Inflammatory macrophage (primary cell): ENCODE data around the gene DNAH2.

Experiments used
- DNase-seq, 2 donors: peaks; one replicate each; pipeline ENCODE4 v3.0.0-alpha.2; 2020 to 2022

DNAH2 gene

DNA sequence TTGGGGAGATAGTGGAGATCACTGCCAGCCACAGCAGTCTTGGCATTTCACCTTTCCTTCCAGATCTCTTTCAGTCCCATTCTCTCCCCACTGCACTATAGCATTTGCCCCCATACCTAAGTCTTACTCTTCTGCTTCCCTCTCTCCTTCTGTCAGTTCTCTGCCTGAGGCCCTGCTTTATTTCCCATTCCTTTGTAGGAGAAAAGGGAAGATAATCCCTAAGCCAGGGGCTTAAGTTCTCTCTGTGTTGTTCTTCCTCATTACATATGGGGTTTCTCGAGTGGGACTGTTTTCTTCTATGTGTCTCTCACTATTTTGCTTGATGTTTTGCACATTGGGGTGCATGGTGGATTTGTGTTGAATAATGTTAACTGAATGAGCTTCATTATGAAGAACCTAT lies 122.9 kb downstream of the DNAH2 start:
- no peak for DNase-seq

DNA sequence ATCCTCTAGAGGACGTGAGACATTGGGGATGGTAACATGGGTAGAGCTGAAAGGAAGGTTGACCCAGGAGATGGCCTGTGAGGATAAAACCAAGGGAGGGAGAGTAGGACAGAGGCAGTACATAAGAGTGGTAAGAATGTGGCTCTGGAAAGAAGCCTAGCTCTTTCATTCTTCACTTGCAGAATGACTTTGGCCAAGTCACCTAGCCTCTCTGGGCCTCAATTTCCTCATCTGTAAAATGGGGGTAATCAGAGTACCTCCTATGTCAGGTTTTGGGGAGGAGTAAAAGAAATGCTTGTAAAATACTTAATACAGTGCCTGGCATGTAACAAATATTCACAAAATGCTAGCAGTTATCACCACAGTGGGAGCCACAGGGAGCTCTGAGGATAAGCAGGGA lies 123.3 kb downstream of the DNAH2 start:
- no peak for DNase-seq

DNA sequence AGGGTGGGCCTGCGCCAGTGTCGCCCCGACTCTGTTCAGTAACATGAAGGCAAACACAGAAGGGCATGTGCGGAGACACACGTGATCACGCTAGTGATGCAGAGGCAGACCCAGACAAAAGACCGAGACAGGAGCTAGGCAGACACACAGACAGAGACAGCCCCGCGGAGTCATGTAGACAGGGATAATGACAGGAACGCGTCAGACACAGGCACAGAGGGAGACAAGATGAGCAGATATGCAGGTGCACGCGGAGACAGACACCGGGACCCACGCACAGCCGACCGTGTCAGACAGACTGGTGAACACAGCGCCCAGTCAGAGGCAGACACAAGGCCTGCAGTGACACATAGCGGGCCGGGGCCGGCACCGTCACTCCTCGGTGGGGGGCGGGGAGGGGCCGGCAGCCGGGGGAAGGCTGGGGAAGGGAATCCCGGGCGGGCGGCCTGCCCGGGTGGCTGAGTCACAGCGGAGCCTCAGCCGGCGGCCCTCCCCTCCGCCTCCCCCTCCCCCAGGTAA lies 123.9 kb downstream of the DNAH2 start:
- peak; percentile 71 to 84 for DNase-seq

DNA sequence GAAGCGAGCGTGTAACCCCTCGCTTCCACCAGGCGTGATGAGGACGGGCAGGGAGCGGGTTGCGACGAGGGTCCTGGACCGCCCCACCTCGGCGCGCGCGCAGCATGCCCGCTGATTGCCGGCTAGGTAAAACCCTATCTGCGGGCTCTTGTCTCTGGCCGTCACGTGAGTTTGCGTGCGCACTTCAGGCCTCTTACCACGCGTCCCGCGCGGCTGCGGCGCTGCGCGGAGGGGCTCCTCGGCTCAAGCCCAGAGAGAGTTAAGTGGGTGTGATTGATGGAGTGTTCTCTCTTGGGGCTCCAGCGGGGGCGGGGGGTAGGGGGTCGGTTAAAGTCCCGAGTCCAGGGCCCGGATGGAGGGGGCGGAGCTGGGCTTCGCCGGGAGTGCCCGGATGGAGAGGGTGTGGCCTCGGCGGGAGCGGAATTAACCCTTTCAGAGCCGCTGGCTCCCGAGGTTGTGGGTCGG lies 124.4 kb downstream of the DNAH2 start:
- peak; percentile 86 to 87 for DNase-seq

DNA sequence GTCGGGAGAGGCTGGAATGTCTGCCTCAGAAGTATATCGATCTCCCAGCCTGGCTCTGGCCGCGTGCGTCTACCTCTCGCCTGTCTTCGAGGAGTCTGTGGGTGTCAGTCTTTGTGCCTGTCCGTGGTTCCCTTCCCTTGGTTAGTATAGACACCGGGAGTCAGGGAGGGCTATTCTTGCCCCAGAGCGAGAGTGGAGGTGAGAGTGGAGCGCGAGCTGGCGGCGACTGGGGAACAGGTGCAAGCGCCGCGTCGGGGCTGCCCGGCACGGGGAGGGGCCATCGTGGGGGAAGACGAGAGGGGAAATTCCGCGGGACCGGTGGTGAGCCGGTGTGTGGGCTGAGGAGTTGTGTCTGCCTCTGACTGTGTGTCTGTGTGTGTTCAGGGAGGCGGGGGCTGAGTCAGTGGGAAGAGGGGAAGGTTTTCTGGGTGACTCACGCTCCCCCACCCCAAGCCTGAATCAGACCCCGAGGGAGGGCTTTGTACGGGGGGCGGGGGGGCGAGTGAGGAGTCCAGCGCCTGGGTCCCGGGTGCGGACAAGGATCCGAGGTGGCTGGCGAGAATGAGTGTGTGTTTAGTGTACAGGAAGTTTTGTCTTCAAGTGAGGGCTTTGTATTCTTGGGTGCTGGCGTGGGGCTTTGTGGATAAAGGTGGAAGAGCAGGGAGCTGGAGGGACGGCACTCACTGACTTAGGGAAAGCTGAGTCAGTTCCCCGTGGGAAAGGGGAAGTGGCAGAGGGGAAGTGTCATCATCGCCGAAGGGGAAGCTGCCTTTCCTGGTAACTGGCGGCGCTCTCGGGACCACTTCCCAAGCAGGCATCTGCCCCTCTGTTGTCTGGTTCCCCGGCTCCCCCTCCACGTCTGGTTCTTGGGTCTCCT lies 125.1 kb downstream of the DNAH2 start:
- peak; percentile 98 for DNase-seq

DNA sequence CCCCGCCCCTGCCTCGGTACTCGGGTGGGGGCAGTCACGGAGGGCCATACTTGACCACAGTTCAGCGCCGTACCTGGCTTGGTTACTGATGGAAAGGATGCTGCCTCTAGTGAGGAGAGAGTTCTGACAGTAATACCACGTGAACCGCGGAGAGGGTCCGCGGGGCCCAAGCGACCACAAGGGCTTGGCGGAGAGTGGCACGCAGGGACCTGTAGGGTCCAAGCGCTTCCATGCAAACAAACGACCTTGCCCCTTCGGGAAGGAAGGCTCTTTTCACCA lies 125.7 kb downstream of the DNAH2 start:
- no peak for DNase-seq

DNA sequence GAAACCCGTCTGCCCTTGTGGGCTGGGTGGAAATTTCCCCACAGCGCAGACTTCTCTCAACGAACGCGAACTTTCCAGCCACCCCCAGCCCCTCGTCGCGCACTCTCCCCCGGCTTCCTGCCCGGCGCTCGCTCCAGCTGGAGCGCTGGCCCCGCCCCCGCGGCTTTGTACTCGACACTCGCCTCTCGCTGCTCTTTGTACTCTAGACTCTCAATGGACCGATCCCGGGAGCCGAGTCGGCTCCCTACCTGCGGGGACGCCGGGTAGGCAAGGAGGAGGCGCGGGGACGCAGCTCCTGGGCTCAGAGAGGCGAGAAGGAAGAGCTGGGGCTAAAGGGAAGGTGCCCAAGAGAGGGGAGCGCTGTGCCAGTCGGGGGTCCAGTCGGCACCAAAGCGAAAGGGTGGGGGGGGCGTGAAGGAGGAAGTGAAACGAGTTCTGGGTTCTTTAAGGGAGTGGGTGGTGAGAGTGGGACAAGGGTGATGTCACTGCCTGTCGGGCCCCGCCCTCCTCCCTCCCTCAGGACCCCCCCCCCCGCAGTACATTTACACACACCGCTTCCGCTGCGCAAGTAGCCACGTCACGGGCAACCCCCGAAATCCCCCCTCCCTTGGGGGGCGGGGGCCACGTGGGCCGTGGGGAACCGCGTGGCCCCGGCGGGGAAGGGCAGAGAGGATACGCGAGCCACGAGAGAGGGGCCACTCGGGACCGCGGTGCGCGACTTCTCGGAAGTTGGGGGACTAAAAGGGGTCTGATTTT lies 126.2 kb downstream of the DNAH2 start:
- DNase-seq, result peak; percentile 92 to 97

DNA sequence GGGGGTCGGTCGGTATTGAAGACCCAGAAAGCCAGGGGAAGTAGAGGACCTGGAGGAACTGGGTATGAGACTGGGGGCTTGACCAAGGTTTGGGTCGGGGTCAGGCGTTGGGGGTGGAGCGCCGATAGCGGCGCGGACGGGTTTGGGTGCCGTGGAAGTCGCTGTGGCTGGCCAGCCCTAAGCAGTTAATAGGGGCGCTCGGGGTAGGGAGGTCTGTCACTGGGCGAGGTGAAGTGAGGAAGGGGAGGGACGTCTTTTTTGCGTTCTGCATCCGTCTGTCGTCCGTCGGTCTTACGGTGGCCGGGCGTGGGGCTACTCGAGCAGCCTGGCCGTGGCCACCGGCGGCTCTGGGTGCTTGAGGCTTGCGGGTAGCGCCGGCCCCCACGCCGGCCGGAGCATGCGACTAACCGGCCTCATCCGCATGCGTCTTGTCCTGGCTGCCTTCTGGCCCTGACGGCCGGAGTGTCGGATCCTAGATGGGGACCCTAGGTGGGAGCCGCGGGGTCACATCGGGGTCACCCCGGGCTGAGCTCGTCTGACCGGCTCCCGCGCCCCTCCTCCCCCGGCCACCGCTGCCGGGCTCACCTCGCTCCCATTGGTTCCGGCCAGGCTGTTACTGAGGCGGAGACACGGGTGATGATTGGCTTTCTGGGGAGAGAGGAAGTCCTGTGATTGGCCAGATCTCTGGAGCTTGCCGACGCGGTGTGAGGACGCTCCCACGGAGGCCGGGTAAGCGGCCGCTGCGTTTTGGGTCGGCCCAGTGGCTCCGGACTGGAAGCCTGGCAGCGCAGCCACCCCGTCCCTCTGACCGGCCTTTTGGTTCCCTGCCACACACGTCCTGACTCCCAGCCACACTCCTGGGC lies 127.0 kb downstream of the DNAH2 start:
- DNase-seq, result peak; percentile 95 to 96

DNA sequence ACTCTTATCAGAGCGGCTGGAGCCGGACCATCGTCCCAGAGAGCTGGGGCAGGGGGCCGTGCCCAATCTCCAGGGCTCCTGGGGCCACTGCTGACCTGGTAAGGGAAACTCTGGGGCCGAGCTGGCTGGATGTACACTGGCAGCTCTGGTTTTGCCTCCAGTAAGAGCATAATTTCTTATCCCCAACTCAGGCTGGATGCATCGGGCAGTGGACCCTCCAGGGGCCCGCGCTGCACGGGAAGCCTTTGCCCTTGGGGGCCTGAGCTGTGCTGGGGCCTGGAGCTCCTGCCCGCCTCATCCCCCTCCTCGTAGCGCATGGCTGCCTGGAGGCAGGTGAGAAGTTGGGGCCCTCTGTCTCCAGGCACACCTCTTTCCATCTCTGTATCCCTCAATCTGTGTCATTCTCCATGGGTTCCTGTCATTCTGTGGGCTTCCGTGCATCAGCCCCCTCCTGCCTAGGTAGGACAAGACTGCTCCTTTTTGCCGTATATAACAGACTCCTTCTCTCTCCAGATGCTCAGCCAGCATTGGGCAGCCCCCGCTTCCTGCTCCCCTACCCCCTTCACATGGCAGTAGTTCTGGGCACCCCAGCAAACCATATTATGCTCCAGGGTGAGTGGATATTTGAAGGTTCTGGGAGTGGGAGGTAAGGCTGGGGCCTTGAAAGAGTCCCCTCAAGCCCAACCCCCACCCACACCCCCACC lies 128.0 kb downstream of the DNAH2 start:
- DNase-seq, result no peak

DNA sequence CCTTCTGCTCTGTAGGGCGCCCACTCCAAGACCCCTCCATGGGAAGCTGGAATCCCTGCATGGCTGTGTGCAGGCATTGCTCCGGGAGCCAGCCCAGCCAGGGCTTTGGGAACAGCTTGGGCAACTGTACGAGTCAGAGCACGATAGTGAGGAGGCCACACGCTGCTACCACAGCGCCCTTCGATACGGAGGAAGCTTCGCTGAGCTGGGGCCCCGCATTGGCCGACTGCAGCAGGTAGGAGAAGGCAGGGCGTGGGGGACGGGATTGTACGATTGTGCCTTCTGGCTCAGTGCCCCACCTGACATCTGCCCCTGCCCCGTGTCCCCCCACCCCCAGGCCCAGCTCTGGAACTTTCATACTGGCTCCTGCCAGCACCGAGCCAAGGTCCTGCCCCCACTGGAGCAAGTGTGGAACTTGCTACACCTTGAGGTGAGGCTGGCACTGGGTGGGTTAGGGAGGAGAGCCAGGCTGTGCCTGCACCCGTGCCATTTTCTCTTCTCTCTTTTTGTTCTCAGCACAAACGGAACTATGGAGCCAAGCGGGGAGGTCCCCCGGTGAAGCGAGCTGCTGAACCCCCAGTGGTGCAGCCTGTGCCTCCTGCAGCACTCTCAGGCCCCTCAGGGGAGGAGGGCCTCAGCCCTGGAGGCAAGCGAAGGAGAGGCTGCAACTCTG lies 128.7 kb downstream of the DNAH2 start:
- no peak for DNase-seq

DNA sequence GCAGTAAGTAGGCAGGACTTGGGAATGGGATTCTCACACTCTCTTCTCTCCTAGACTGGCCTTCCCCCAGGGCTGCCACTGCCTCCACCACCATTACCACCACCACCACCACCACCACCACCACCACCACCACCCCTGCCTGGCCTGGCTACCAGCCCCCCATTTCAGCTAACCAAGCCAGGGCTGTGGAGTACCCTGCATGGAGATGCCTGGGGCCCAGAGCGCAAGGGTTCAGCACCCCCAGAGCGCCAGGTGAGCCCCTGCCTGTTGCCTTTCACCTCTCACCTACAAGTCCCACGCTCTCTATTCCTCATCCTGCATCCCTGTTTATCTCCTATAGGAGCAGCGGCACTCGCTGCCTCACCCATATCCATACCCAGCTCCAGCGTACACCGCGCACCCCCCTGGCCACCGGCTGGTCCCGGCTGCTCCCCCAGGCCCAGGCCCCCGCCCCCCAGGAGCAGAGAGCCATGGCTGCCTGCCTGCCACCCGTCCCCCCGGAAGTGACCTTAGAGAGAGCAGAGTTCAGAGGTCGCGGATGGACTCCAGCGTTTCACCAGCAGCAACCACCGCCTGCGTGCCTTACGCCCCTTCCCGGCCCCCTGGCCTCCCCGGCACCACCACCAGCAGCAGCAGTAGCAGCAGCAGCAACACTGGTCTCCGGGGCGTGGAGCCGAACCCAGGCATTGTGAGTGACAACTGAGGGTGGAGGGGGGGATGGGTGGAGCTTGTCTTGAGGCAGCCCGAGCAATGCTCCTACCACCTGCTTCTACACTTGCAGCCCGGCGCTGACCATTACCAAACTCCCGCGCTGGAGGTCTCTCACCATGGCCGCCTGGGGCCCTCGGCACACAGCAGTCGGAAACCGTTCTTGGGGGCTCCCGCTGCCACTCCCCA lies 129.5 kb downstream of the DNAH2 start:
- no peak for DNase-seq

DNA sequence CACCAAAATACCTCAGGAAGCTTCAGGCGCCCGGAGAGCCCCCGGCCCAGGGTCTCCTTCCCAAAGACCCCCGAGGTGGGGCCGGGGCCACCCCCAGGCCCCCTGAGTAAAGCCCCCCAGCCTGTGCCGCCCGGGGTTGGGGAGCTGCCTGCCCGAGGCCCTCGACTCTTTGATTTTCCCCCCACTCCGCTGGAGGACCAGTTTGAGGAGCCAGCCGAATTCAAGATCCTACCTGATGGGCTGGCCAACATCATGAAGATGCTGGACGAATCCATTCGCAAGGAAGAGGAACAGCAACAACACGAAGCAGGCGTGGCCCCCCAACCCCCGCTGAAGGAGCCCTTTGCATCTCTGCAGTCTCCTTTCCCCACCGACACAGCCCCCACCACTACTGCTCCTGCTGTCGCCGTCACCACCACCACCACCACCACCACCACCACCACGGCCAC lies 130.6 kb downstream of the DNAH2 start:
- DNase-seq, result no peak

DNA sequence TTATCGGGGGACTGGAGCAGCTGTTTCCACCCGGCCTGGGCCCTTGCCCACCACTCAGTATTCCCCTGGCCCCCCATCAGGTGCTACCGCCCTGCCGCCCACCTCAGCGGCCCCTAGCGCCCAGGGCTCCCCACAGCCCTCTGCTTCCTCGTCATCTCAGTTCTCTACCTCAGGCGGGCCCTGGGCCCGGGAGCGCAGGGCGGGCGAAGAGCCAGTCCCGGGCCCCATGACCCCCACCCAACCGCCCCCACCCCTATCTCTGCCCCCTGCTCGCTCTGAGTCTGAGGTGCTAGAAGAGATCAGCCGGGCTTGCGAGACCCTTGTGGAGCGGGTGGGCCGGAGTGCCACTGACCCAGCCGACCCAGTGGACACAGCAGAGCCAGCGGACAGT lies 131.2 kb downstream of the DNAH2 start:
- DNase-seq, result no peak

DNA sequence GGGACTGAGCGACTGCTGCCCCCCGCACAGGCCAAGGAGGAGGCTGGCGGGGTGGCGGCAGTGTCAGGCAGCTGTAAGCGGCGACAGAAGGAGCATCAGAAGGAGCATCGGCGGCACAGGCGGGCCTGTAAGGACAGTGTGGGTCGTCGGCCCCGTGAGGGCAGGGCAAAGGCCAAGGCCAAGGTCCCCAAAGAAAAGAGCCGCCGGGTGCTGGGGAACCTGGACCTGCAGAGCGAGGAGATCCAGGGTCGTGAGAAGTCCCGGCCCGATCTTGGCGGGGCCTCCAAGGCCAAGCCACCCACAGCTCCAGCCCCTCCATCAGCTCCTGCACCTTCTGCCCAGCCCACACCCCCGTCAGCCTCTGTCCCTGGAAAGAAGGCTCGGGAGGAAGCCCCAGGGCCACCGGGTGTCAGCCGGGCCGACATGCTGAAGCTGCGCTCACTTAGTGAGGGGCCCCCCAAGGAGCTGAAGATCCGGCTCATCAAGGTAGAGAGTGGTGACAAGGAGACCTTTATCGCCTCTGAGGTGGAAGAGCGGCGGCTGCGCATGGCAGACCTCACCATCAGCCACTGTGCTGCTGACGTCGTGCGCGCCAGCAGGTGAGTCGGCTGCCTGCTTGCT lies 131.7 kb downstream of the DNAH2 start:
- no peak for DNase-seq

DNA sequence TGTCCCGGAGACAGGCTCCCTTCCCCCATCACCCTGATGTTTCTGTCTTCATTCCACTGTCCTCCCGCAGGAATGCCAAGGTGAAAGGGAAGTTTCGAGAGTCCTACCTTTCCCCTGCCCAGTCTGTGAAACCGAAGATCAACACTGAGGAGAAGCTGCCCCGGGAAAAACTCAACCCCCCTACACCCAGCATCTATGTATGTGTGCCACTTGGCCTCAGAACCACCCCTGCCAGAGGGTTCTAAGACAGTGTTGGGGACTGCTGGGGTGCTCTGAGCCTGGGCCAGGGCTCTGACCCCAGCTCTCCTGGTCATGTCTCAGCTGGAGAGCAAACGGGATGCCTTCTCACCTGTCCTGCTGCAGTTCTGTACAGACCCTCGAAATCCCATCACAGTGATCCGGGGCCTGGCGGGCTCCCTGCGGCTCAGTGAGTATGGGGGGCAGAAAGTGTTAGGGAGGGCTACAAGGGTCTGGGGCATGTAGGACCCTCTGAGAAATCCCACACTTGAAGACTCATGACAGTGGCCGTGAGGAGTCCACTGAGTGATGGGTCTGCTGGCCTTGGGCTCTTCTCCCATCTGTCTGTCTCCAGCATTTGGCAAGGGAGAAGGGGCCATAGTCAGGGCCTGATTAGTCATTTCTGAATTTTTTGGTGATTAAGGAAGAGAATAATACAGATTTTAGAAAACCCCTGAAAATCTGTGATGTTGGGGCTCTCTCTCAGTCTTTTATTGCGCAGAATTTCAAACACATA lies 132.4 kb downstream of the DNAH2 start:
- no peak for DNase-seq

DNA sequence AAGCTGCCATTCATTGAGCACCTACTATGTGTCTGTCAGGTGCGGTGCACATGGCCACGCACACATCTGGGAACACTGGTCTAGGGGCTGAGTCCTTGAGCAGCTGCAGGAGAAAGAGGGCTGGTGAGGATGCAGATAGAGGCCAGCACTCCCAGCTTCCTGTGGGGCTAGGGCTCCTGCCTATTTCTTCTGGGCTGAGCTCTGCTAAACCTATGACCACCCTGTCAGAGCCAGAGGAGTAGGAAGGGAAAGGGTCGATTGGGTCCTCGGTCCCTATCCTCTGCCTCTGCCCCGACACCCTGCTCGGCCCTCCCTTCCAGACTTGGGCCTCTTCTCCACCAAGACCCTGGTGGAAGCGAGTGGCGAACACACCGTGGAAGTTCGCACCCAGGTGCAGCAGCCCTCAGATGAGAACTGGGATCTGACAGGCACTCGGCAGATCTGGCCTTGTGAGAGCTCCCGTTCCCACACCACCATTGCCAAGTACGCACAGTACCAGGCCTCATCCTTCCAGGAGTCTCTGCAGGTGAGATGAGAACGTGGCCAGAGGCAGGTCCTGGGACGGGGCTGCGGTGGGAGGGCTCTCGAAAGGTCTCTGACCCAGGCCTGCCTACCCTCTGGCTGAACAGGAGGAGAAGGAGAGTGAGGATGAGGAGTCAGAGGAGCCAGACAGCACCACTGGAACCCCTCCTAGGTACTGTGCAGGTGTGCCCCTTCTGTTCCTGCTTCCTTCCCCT lies 133.3 kb downstream of the DNAH2 start:
- DNase-seq, result no peak

DNA sequence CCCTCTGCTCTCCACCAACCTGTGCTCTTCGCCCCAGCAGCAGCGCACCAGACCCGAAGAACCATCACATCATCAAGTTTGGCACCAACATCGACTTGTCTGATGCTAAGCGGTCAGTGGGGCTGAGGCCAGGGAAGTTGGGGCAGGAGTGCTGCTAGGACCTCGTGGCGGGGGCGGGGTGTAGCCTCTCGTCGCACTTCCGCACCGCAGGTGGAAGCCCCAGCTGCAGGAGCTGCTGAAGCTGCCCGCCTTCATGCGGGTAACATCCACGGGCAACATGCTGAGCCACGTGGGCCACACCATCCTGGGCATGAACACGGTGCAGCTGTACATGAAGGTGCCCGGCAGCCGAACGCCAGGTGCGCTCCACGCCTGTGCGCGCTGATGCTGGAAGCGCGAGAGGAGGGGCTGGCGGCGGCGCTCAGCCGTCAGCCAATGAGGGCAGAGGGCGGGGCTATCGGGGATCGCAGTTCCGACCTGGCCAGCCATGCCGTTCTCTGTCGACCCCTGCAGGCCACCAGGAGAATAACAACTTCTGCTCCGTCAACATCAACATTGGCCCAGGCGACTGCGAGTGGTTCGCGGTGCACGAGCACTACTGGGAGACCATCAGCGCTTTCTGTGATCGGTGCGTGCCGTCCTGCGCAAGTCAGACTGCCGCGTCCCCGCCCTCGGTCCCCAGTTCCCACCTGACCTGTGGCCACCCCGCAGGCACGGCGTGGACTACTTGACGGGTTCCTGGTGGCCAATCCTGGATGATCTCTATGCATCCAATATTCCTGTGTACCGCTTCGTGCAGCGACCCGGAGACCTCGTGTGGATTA lies 134.1 kb downstream of the DNAH2 start:
- peak; percentile 82 to 89 for DNase-seq

DNA sequence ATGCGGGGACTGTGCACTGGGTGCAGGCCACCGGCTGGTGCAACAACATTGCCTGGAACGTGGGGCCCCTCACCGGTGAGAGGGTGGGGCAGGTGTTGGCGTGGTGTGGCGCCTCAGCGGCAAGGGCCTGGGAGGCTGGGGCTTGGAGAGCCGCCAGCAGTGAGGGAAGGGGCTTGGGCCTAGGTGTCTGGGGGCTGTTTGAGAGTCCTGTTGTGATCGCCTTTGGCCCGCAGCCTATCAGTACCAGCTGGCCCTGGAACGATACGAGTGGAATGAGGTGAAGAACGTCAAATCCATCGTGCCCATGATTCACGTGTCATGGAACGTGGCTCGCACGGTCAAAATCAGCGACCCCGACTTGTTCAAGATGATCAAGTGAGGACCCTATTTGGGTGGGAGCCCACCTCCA lies 134.7 kb downstream of the DNAH2 start:
- no peak for DNase-seq
